HCEC 1CT (cell line): ENCODE results near the gene KDM1B.
"Not testable (repeated sequence)": the region's sequence is repeated elsewhere in the genome, so short reads cannot be mapped to it uniquely, and the experiment has no call there.

ENCODE experiments used
- DNase-seq: peaks from one replicate; pipeline ENCODE4 v3.0.0-alpha.2; 2017

Gene KDM1B

GRCh38 chr6:18155150-18155863, at the start of gene KDM1B:
TSS of gene KDM1B (plus strand) at chr6:18155422. CDS start at chr6:18159896, 4,474 bp downstream.
- peak; percentile 99 for DNase-seq

- DNase-seq: no peak
These were observed 48.2 kb upstream of the KDM1B start for GRCh38 chr6:18107061-18107460.

- no peak for DNase-seq
These were observed 45.1 kb upstream of the KDM1B start for GRCh38 chr6:18110162-18110561.

GRCh38 chr6:18115356-18115755, 39.9 kb upstream of the KDM1B start:
- DNase-seq: no peak

GRCh38 chr6:18117136-18117535, 38.1 kb upstream of the KDM1B start:
- no peak for DNase-seq

GRCh38 chr6:18118330-18118729, 36.9 kb upstream of the KDM1B start:
- no peak for DNase-seq

- DNase-seq: no peak
These were observed 36.0 kb upstream of the KDM1B start for GRCh38 chr6:18119236-18119635.

GRCh38 chr6:18121580-18122127, 33.6 kb upstream of the KDM1B start:
- no peak for DNase-seq

GRCh38 chr6:18122128-18123093, 32.8 kb upstream of the KDM1B start, which contains the start of gene NHLRC1:
TSS of gene NHLRC1 (minus strand) at chr6:18122677. CDS start at chr6:18122606, 71 bp downstream.
- peak; percentile 78 for DNase-seq

GRCh38 chr6:18126121-18126520, 29.1 kb upstream of the KDM1B start:
- DNase-seq: no peak

- no peak for DNase-seq
These were observed 22.9 kb upstream of the KDM1B start for GRCh38 chr6:18132346-18132745.

- DNase-seq: no peak
These were observed 20.1 kb upstream of the KDM1B start for GRCh38 chr6:18135171-18135570.

- no peak for DNase-seq
These were observed 19.0 kb upstream of the KDM1B start for GRCh38 chr6:18136260-18136659.

GRCh38 chr6:18138906-18139305, 16.3 kb upstream of the KDM1B start:
- DNase-seq: no peak

GRCh38 chr6:18139935-18140621, 15.1 kb upstream of the KDM1B start:
- no peak for DNase-seq

GRCh38 chr6:18141805-18142590, 13.2 kb upstream of the KDM1B start:
- no peak for DNase-seq

GRCh38 chr6:18142591-18142861, 12.7 kb upstream of the KDM1B start:
- no peak for DNase-seq

- peak; percentile 72 for DNase-seq
These were observed 8.1 kb upstream of the KDM1B start for GRCh38 chr6:18147160-18147559.

- DNase-seq: no peak
These were observed 7.6 kb upstream of the KDM1B start for GRCh38 chr6:18147616-18148015.

- DNase-seq: peak; percentile 91
These were observed 6.8 kb upstream of the KDM1B start for GRCh38 chr6:18148304-18149025.

- DNase-seq: not testable (repeated sequence)
These were observed 3.8 kb upstream of the KDM1B start for GRCh38 chr6:18151391-18151790.

GRCh38 chr6:18151801-18152200, 3.4 kb upstream of the KDM1B start:
- no peak for DNase-seq
